Liver (tissue), 9 donors: ENCODE data around the gene COA1. TPM values are rescaled to one million over a fixed set of nuclear protein-coding genes. Genes with fewer than 3 reads are reported as not detected.

ENCODE experiments used
- DNase-seq: peaks from one replicate; pipeline ENCODE4 v3.0.0-alpha.2; 2017; ENCODE audit warnings: low spot score
- H3K27ac ChIP-seq, 2 donors: one replicate each; pipeline ENCODE4 v1.7.0; 2013; ENCODE audit warnings: inconsistent platforms in 2 of 2, low read length in 2 of 2, control low read depth in 1 of 2, low read depth in 1 of 2, mild to moderate bottlenecking in 1 of 2
- H3K27me3 ChIP-seq, 4 donors: one replicate each; pipeline versions ENCODE4 v1.6.1 to v1.7.0; 2013; ENCODE audit warnings: low read length in 3 of 4, inconsistent platforms in 1 of 4, mild to moderate bottlenecking in 1 of 4, moderate library complexity in 1 of 4; ENCODE audit not compliant: control insufficient read depth in 4 of 4, insufficient read depth in 4 of 4
- H3K36me3 ChIP-seq, 4 donors: one replicate each; pipeline versions ENCODE4 v1.6.1 to v1.7.0; 2013; ENCODE audit warnings: low read length in 3 of 4, mild to moderate bottlenecking in 3 of 4, low read depth in 1 of 4, moderate library complexity in 1 of 4; ENCODE audit not compliant: control insufficient read depth in 4 of 4, insufficient read depth in 3 of 4
- H3K4me1 ChIP-seq, 4 donors: one replicate each; pipeline versions ENCODE4 v1.6.1 to v1.7.0; 2013; ENCODE audit warnings: low read length in 3 of 4, mild to moderate bottlenecking in 3 of 4, moderate library complexity in 1 of 4; ENCODE audit not compliant: control insufficient read depth in 4 of 4, insufficient read depth in 4 of 4
- H3K4me3 ChIP-seq, 3 donors: one replicate each; pipeline versions ENCODE4 v1.6.1 to v1.7.0; 2013; ENCODE audit warnings: low read length in 3 of 3, control low read depth in 1 of 3, low read depth in 1 of 3, mild to moderate bottlenecking in 1 of 3
- H3K9ac ChIP-seq, 2 donors: one replicate each; pipeline ENCODE4 v1.7.0; 2013; ENCODE audit warnings: low read length in 2 of 2, mild to moderate bottlenecking in 2 of 2, moderate library complexity in 2 of 2, control low read depth in 1 of 2, low read depth in 1 of 2
- H3K9me3 ChIP-seq, 4 donors: one replicate each; pipeline versions ENCODE4 v1.6.1 to v1.7.0; 2013; ENCODE audit warnings: low read length in 3 of 4; ENCODE audit not compliant: control insufficient read depth in 4 of 4
- ATF3 ChIP-seq: IDR thresholded peaks from 2 replicates; pipeline ENCODE4 v1.6.1; 2016; ENCODE audit warnings: antibody characterized with exemption
- CTCF ChIP-seq: fragments of 150-350 bp; IDR thresholded peaks from 2 replicates; pipeline ENCODE4 v1.5.1; 2017; ENCODE audit warnings: improper control_type of control experiment, low read depth, low read length; ENCODE audit not compliant: missing input control
- EGR1 ChIP-seq, 2 donors: IDR thresholded peaks; 2 replicates each; pipeline ENCODE4 v1.6.1; 2016 to 2018; ENCODE audit warnings: antibody characterized with exemption in 2 of 2, low read depth in 2 of 2
- FOXA1 ChIP-seq: IDR thresholded peaks from 2 replicates; pipeline ENCODE4 v1.6.1; 2016; ENCODE audit warnings: antibody characterized with exemption
- FOXA2 ChIP-seq: IDR thresholded peaks from 2 replicates; pipeline ENCODE4 v1.6.1; 2016; ENCODE audit warnings: antibody characterized with exemption
- HNF4A ChIP-seq, 2 donors: conservative IDR thresholded peaks; 2 replicates each; pipeline ENCODE4 v1.6.1; 2016; ENCODE audit warnings: antibody characterized with exemption in 2 of 2, mild to moderate bottlenecking in 2 of 2
- HNF4G ChIP-seq: IDR thresholded peaks from 2 replicates; pipeline ENCODE4 v1.6.1; 2016; ENCODE audit warnings: antibody characterized with exemption
- JUND ChIP-seq, 2 donors: IDR thresholded peaks; 2 replicates each; pipeline ENCODE4 v1.6.1; 2016; ENCODE audit warnings: antibody characterized with exemption in 2 of 2
- NR2F2 ChIP-seq: IDR thresholded peaks from 2 replicates; pipeline ENCODE4 v1.6.1; 2016; ENCODE audit warnings: antibody characterized with exemption
- RAD21 ChIP-seq, 2 donors: IDR thresholded peaks; 2 replicates each; pipeline ENCODE4 v1.6.1; 2016; ENCODE audit warnings: antibody characterized with exemption in 2 of 2, mild to moderate bottlenecking in 2 of 2
- REST ChIP-seq: IDR thresholded peaks from 2 replicates; pipeline ENCODE4 v1.6.1; 2016; ENCODE audit warnings: antibody characterized with exemption, mild to moderate bottlenecking
- RXRA ChIP-seq, 2 donors: IDR thresholded peaks; 2 replicates each; pipeline ENCODE4 v1.6.1; 2017 to 2018; ENCODE audit warnings: antibody characterized with exemption in 2 of 2, mild to moderate bottlenecking in 1 of 2
- SP1 ChIP-seq: IDR thresholded peaks from 2 replicates; pipeline ENCODE4 v1.6.1; 2018; ENCODE audit warnings: antibody characterized with exemption, mild to moderate bottlenecking
- YY1 ChIP-seq: IDR thresholded peaks from 2 replicates; pipeline ENCODE4 v1.6.1; 2016; ENCODE audit warnings: antibody characterized with exemption, mild to moderate bottlenecking
- WGBS: extraction: QIAGEN DNeasy Blood & Tissue Kit; methylation state at CpG from one replicate; pipeline ENCODE4 v1.1.7; 2013; 5-methylcytosine and 5-hydroxymethylcytosine counted together
- polyA plus RNA-seq, 2 donors: library from polyadenylated mRNA; stranded (reverse) in 1 of 2; unstranded in 1 of 2; fragments of 200-250 nt in 1 of 2; fragments of >200 nt in 1 of 2; fragmentation: Nextera tagmentation in 1 of 2; extraction: Ambion mirVana in 1 of 2; gene quantifications; one replicate each; pipeline versions ENCODE4 v1.2.1 to v1.2.3, GENCODE V29; 2013 to 2015
- total RNA-seq, 2 donors: library from RNA; depleted of rRNA; stranded (reverse); fragments of >200 nt; gene quantifications; one replicate each; pipeline ENCODE4 v1.2.3, GENCODE V29; 2014
- TF ChIP-seq, protein P1 (sequence below): IDR thresholded peaks from 2 replicates; pipeline ENCODE4 v1.6.1; 2016; ENCODE audit warnings: antibody characterized with exemption
- TF ChIP-seq, protein P2 (sequence below): IDR thresholded peaks from 2 replicates; pipeline ENCODE4 v1.6.1; 2016; ENCODE audit warnings: antibody characterized with exemption
- donor health status: healthy.
- donor health status: healthy.
- donor health status: healthy.
- donor health status: healthy.
- donor health status: healthy.

COA1 gene
- total and polyA plus RNA-seq, 4 donors = 16.6 to 37.8 (median 29.4) TPM

GRCh38 chr7:43768201-43768886, 39.0 kb upstream of the COA1 start:
- Histone ChIP-seq H3K9ac (no peak overlapping the region), H3K27ac (no peak overlapping the region), H3K36me3 (peaks cover 0 to 3% (median 0%) of the 10 kb centered on the region in 4 donors), H3K27me3 (no peaks in the 10 kb centered on the region), H3K9me3 (no peaks in the 10 kb centered on the region), H3K4me3 (no peak overlapping the region), H3K4me1 (peaks cover 0 to 4% (median 2%) of the 10 kb centered on the region in 4 donors)
- TF ChIP-seq NR2F2 = no peak
- TF ChIP-seq FOXA2 = no peak
- no peak for TF ChIP-seq HNF4A (conservative IDR thresholded peaks at IDR 0.05)
- TF ChIP-seq, protein P1, sequence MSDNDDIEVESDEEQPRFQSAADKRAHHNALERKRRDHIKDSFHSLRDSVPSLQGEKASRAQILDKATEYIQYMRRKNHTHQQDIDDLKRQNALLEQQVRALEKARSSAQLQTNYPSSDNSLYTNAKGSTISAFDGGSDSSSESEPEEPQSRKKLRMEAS = no peak
- no peak for TF ChIP-seq RAD21 (IDR thresholded peaks at IDR 0.05)
- no peak for TF ChIP-seq YY1
- TF ChIP-seq HNF4G = no peak
- no peak for TF ChIP-seq JUND (IDR thresholded peaks at IDR 0.05)
- no peak for TF ChIP-seq REST
- TF ChIP-seq SP1 = no peak
- no peak for TF ChIP-seq FOXA1
- no peak for TF ChIP-seq ATF3
- no peak for TF ChIP-seq RXRA (IDR thresholded peaks at IDR 0.05)
- TF ChIP-seq, protein P2, sequence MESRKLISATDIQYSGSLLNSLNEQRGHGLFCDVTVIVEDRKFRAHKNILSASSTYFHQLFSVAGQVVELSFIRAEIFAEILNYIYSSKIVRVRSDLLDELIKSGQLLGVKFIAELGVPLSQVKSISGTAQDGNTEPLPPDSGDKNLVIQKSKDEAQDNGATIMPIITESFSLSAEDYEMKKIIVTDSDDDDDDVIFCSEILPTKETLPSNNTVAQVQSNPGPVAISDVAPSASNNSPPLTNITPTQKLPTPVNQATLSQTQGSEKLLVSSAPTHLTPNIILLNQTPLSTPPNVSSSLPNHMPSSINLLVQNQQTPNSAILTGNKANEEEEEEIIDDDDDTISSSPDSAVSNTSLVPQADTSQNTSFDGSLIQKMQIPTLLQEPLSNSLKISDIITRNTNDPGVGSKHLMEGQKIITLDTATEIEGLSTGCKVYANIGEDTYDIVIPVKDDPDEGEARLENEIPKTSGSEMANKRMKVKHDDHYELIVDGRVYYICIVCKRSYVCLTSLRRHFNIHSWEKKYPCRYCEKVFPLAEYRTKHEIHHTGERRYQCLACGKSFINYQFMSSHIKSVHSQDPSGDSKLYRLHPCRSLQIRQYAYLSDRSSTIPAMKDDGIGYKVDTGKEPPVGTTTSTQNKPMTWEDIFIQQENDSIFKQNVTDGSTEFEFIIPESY = no peak
- no peak for TF ChIP-seq EGR1 (IDR thresholded peaks at IDR 0.05; ENCODE audit: low read depth in 2 of 2)
- no peak for TF ChIP-seq CTCF
- 91% methylated on average over 9 of the region's 9 CpGs for WGBS
- DNase-seq = no peak
